SU-DHL-6 (cell line): Measurements from ENCODE around the gene CELA1.

Source experiments
- H2AFZ ChIP-seq: fragments of 200-600 bp; sonication (generic); 2 replicates; pipeline ENCODE4 v1.6.1; 2014; ENCODE audit warnings: low read depth, mild to moderate bottlenecking, moderate library complexity, mixed read lengths, antibody characterized with exemption, low read length; ENCODE audit not compliant: severe bottlenecking
- H3F3A ChIP-seq: fragments of 200-600 bp; shearing (Covaris generic); 2 replicates; pipeline ENCODE4 v1.6.0; 2016; ENCODE audit warnings: antibody characterized with exemption, mild to moderate bottlenecking; ENCODE audit not compliant: insufficient read depth
- H3K27ac ChIP-seq: fragments of 200-600 bp; sonication (generic); 2 replicates; pipeline ENCODE4 v1.5.1; 2016; ENCODE audit warnings: low read depth, mild to moderate bottlenecking, low read length, moderate library complexity, mixed read lengths
- H3K27me3 ChIP-seq: fragments of 200-600 bp; sonication (generic), shearing (Covaris generic); 2 replicates; pipeline ENCODE4 v1.6.0; 2014; ENCODE audit warnings: mild to moderate bottlenecking, low read length
- H3K36me3 ChIP-seq: fragments of 200-600 bp; sonication (generic); 2 replicates; pipeline ENCODE4 v1.6.1; 2014; ENCODE audit warnings: mild to moderate bottlenecking, low read length, mixed read lengths
- H3K4me2 ChIP-seq: fragments of 300-600, 200-600 bp; shearing (Covaris generic), sonication (generic); 2 replicates; pipeline ENCODE4 v1.6.0; 2014; ENCODE audit warnings: low read length, low read depth, mild to moderate bottlenecking; ENCODE audit not compliant: poor library complexity, severe bottlenecking
- H3K4me3 ChIP-seq: fragments of 200-600 bp; sonication (generic); 2 replicates; pipeline ENCODE4 v1.5.1; 2014; ENCODE audit warnings: antibody characterized with exemption, low read length, mild to moderate bottlenecking, mixed read lengths; ENCODE audit not compliant: insufficient read depth, poor library complexity, severe bottlenecking
- H3K79me2 ChIP-seq: fragments of 200-600 bp; sonication (generic); 2 replicates; pipeline ENCODE4 v1.6.1; 2014; ENCODE audit warnings: mild to moderate bottlenecking, low read length, moderate library complexity; ENCODE audit not compliant: insufficient read depth
- H3K9ac ChIP-seq: fragments of 200-600 bp; sonication (generic); 2 replicates; pipeline ENCODE4 v1.7.0; 2014; ENCODE audit warnings: mild to moderate bottlenecking, low read length
- H3K9me2 ChIP-seq: fragments of 200-600 bp; sonication (generic); replicated peaks from 2 replicates; pipeline ENCODE4 v1.6.1; 2014; ENCODE audit warnings: low read length; ENCODE audit not compliant: insufficient read depth
- H3K9me3 ChIP-seq: fragments of 200-600 bp; sonication (generic); 2 replicates; pipeline ENCODE4 v1.6.1; 2014; ENCODE audit warnings: low read length, mixed read lengths; ENCODE audit not compliant: insufficient read depth
- H4K20me1 ChIP-seq: fragments of 200-600 bp; sonication (generic); 2 replicates; pipeline ENCODE4 v1.6.1; 2014; ENCODE audit warnings: low read depth, mild to moderate bottlenecking, antibody characterized with exemption, low read length, moderate library complexity, mixed read lengths
- CTCF ChIP-seq: fragments of 200-600 bp; sonication (generic); IDR thresholded peaks from one replicate; pipeline ENCODE4 v1.5.1; 2017; ENCODE audit warnings: antibody characterized with exemption, mild to moderate bottlenecking, low read length, moderate library complexity; ENCODE audit not compliant: insufficient read depth, poor library complexity, severe bottlenecking
- EZH2phosphoT487 ChIP-seq: fragments of 200-600 bp; sonication (generic), shearing (Covaris generic); conservative IDR thresholded peaks from 2 replicates; pipeline ENCODE4 v1.6.1; 2018; ENCODE audit warnings: mild to moderate bottlenecking, antibody characterized with exemption, low read length, moderate library complexity, mixed read lengths

The CELA1 gene

GRCh38 chr12:51362747-51363342, 16.4 kb upstream of the CELA1 start:
- Histone ChIP-seq H3K9me2 (no peaks in the 10 kb centered on the region), H3K9ac (no peak overlapping the region), H3K4me3 (no peak overlapping the region), H4K20me1 (no peaks in the 10 kb centered on the region), H3F3A (no peaks in the 10 kb centered on the region), H3K27ac (no peak overlapping the region), H3K36me3 (no peaks in the 10 kb centered on the region), H3K79me2 (no peaks in the 10 kb centered on the region), H3K9me3 (no peaks in the 10 kb centered on the region), H2AFZ (no peak overlapping the region), H3K4me2 (no peak overlapping the region), H3K27me3 (no peaks in the 10 kb centered on the region)
- TF ChIP-seq EZH2phosphoT487: no peak
- no peak for TF ChIP-seq CTCF

GRCh38 chr12:51362307-51362706, 15.8 kb upstream of the CELA1 start:
- Histone ChIP-seq H3K79me2 (no peaks in the 10 kb centered on the region), H2AFZ (no peak overlapping the region), H3K4me3 (no peak overlapping the region), H3K27me3 (no peaks in the 10 kb centered on the region), H4K20me1 (no peaks in the 10 kb centered on the region), H3K36me3 (no peaks in the 10 kb centered on the region), H3K4me2 (no peak overlapping the region), H3F3A (no peaks in the 10 kb centered on the region), H3K9me2 (no peaks in the 10 kb centered on the region), H3K27ac (no peak overlapping the region), H3K9ac (no peak overlapping the region), H3K9me3 (no peaks in the 10 kb centered on the region)
- no peak for TF ChIP-seq EZH2phosphoT487
- TF ChIP-seq CTCF: no peak

GRCh38 chr12:51361161-51362016, 14.9 kb upstream of the CELA1 start:
- Histone ChIP-seq H2AFZ (no peak overlapping the region), H3K79me2 (no peaks in the 10 kb centered on the region), H3K9me3 (no peaks in the 10 kb centered on the region), H4K20me1 (no peaks in the 10 kb centered on the region), H3K36me3 (no peaks in the 10 kb centered on the region), H3K4me3 (no peak overlapping the region), H3K4me2 (no peak overlapping the region), H3K9me2 (no peaks in the 10 kb centered on the region), H3K9ac (no peak overlapping the region), H3F3A (no peaks in the 10 kb centered on the region), H3K27ac (no peak overlapping the region), H3K27me3 (no peaks in the 10 kb centered on the region)
- no peak for TF ChIP-seq CTCF
- no peak for TF ChIP-seq EZH2phosphoT487
